ENCODE measurements around the gene TRIO.

GRCh38 chr5:14216372-14216771, 73.2 kb downstream of the TRIO start:
- TF ChIP-seq POLR2A (IDR thresholded peaks at IDR 0.05; ENCODE audit: low read depth, low read length) (no peak), MYC (IDR thresholded peaks at IDR 0.05; ENCODE audit: low read depth, low read length) (no peak), MAX (IDR thresholded peaks at IDR 0.05; ENCODE audit: insufficient read depth, insufficient read length) (no peak), POLR2AphosphoS5 (IDR thresholded peaks at IDR 0.05; ENCODE audit: insufficient read depth, low read depth, low read length) (no peak), EZH2 (IDR thresholded peaks at IDR 0.05; ENCODE audit: borderline replicate concordance, low read depth, low read length, severe bottlenecking) (no peak), JUN (IDR thresholded peaks at IDR 0.05; ENCODE audit: borderline replicate concordance, insufficient read depth, insufficient read length, low read depth) (no peak)
- TF ChIP-seq, protein P1, sequence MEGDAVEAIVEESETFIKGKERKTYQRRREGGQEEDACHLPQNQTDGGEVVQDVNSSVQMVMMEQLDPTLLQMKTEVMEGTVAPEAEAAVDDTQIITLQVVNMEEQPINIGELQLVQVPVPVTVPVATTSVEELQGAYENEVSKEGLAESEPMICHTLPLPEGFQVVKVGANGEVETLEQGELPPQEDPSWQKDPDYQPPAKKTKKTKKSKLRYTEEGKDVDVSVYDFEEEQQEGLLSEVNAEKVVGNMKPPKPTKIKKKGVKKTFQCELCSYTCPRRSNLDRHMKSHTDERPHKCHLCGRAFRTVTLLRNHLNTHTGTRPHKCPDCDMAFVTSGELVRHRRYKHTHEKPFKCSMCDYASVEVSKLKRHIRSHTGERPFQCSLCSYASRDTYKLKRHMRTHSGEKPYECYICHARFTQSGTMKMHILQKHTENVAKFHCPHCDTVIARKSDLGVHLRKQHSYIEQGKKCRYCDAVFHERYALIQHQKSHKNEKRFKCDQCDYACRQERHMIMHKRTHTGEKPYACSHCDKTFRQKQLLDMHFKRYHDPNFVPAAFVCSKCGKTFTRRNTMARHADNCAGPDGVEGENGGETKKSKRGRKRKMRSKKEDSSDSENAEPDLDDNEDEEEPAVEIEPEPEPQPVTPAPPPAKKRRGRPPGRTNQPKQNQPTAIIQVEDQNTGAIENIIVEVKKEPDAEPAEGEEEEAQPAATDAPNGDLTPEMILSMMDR (IDR thresholded peaks at IDR 0.05; ENCODE audit: extremely low read depth in 1 of 2, insufficient read depth in 1 of 2, low read depth in 1 of 2, low read length in 2 of 2), result no peak
